Activated CD4-positive, alpha-beta T cell treated with anti-CD3 and anti-CD28 coated beads, Interleukin-10, Interleukin-2, amounts not matched to agents 100 ng/mL and 50 ng/mL, durations not matched to agents 16 hours and 8 hours (primary cell): ENCODE measurements around the gene BGN.
A peak's percentile ranks its signal among the peaks of the same experiment; 100 is the strongest.

Source experiments
- DNase-seq: peaks from one replicate; pipeline ENCODE4 v3.0.0-alpha.2; 2020

BGN gene

DNA sequence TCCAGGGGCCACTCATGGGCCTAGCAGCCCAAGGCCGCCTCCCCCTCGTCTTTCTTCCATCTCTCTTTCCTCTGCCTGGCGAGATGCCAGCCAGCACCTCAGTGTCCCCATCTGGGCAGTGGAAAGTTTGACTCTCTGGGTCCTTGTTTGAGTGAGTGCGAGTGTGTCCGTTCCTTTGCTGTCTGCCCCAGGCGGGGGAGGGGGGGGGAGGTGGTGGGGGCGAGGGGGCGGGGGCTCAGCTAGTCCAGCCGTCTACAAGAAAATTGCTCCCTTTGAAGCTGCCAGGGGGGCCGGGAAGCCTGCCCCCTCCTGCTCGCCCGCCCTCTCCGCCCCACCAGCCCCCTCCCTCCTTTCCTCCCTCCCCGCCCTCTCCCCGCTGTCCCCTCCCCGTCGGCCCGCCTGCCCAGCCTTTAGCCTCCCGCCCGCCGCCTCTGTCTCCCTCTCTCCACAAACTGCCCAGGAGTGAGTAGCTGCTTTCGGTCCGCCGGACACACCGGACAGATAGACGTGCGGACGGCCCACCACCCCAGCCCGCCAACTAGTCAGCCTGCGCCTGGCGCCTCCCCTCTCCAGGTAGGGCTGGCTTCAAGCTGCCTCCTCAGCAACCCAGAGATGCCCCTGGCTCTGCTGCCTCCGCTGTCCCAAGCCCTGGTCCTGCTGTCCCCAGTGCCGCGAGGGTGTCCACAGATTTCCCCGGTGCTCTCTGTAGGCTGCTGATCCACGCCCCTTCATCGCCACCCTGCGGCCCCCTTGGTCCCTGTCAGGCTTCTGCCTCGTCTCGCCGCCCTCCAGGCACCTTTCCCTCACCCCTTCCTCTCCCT is at the start of gene BGN:
Gene BGN, plus strand, starts transcription at position 440 of the 821 bp plus-strand sequence. CDS start 9,652 bp downstream, outside the sequence.
- DNase-seq = no peak

DNA sequence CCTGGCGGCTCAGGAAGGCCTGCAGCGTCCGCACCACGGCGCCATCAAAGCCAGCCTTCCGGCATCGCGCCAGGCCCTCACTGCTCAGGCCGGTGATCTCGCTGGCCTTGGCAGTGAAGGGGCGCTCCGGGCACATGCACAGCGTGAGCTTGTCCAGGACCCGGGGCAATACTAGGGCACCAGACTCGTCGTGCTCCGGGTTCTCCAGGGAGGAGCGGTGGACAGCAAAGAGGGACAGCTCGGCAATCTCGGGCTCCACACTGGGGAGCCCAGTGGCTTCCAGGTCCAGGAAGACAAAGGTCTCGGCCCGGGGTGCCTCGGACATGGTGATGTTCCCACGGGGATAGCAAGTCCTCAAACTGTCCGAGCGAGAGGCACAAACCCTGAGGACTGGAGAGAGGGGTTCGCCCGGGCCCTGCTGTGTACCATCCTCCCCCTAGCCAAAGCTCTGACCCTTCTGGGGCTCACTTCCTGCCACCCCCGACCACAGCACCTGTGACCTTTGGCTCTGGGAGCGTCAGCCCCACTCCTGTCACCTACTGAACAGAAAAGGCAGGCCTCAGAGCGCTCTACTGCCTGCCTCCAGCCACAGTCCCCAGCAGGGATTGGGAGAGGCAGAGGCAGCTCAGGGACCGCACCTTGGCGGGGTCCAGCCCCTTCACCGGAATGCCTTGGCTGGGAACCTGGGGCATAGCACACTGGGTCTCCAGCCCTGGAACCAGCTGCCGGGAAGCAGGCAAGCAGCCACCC is 49.5 kb upstream of the BGN start:
- DNase-seq = no peak

DNA sequence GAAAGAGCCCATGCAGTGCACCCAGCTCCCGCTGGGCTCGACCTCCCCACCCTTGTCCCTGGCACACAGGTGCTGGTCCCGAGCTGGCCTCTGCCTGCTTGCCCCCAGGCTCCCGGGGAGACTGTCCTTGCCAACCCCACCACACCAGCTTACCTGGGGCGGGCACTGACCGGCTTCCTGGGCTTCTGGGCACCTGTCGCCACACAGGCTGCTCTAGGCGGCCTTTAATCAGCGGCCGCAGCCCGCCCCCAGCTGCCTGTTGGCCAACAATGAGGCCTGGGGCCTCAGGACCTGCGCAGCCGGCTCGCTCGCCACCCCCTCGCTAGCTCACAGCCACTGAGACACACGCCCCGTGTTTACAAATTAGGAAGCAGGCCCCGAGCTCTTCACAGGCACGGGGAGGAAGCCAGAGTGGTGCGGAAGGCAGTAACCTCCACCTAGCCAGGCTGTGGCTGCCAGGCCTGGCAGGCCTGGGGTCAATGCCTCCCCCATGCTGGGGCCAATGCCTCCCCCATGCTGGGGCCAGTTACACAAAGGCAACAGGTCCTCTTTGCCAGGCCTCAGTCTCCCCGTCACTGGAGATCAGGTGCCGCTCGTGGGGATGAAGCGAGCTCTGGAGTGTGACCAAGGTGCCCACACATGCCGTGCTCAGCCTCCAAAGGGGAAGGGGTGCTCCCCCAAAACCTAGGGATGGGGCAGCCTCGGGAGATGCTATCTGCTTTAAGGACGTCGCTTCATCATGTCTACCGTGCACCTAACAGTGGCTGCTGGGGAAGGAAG is 48.7 kb upstream of the BGN start, which contains the start of gene TREX2:
Gene TREX2, minus strand, starts transcription at position 201 of the 780 bp plus-strand sequence. CDS start 626 bp downstream, outside the sequence.
- DNase-seq = no peak

DNA sequence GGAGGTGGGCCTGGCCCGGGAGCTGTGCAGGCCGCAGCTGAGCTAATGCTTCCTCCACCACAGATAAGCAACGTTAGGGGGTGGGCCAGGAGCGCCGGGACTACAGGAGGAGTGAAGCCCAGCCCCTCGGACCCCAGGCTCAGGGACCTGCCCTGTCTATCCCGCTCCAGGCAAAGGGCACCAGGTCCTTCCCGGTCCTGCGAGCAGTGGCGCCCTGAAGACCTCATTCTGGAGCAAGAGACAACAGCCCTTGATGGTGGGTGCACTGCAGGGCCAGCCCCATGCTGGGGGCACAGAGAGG is 48.2 kb upstream of the BGN start:
- no peak for DNase-seq

DNA sequence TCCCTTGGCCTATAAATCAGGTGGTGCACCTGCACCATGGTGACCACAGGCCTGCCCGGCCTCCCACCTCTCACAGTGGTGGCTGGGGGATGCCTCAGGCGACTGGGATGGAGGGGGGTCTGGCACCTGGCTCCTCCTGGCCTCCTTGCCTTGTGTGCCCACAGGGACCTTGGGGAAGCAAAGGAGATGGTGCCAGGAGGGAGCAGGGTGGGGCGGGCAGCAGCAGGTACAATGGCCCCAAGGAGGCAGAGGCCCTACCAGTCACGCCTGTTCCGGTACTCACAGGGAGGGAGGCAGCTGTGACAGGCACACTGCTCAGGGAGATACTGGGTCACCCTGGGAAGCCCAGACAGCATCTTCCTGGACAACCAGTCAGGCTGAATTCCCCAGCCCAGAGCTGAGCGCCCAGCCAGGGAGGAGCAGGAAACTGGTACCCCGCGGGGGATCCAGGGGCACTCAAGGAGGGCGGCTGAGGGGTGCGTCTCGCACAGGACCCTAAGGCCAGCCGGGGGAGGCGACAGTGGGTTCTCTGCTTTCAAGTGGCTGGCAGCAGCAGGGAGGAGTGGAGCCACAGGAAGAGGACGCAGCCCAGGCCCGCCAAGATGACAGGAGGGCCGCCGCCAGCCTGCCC is 47.7 kb upstream of the BGN start:
- DNase-seq = no peak

DNA sequence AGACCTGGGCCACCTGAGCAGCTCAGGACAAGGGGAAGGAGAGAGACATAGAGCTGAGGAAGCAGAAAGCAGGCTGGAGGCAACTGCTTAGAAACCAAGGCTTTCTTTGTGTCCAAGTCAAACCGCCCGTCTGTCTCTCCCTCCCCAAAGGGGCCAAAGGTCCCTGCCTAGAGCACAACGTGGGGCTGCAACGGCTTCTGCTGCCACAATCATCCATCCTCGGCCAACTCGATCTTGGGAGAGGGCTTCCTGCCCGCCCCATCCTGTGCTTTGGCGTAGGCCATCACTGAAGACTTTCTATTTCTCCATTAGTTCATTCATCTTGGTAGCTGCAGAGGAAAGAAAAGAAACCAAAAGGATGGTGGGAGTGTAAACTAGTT is 47.2 kb upstream of the BGN start:
- no peak for DNase-seq

DNA sequence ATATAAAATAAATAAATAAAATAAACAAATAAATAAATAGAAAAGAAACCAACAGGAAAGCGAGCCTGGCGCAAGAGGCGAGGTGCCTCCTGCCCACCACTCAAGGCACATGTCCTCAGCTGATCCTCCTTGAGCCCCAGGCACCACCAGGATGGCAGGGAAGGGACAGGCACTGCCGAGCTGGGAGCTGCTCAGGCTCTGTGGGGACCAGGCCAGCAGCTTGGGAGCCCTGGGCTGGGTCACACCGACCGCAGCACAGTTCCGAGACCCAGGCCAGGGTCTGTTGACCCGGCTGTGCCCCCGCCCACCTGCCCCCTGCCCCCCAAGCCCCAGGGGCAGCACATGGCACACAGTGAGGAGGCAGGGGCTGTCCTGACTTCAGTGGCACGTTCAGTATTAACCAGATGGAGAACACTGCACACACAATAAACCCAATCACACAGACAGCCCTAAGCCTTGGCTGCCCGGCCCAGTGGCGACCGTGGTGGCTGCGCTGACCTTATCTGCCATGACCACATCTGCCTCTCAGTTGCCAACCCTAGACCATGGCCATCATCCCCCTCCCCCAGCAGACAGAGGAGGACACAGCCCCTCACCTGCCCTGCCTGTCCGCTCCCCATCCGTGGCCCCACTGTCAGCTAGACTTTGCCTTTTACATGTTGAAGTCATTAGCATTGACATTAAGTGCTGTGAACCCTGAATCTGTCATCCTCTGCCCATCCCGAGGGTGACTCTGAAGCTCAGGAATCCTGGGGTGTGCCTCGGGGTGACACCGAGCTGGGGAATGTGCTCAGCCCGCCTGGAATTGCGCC is 46.0 kb upstream of the BGN start:
- no peak for DNase-seq

DNA sequence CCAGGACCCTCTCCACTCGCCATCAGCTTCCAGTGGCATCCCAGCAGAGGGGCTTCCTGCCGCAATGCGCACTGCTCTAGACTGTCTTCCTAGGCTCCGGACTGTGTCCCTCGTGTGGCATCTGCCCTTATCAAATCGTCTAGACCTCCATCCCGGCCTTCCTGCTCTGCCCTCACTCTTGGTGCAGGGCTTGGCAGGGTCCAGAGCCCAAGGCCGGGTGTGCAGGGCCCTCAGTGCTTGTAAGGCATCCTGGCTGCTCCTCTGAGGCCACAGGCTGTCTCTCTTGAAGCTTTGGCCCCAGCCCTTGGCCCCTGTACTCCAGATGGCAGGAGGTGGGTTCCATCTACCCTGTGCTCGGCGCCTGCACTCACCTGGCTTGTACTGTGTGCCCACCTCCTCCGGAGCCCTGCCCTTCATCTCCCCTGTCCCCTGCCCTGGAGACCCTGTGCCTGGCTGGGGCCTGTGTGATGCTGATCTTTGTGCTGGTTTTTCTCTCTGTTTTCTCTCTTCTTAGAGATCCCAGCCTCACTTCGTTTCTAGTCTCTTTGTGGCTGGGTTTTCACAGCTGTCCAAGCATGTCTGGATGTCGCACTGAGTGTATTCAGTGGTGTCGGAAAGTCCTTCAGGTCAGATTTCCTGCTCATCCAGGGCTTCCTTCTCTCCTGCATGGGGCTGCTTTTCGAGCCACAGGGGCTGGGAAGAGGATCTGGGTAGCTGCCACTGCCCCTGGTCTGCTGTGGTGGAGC is 45.2 kb upstream of the BGN start:
- DNase-seq = no peak

DNA sequence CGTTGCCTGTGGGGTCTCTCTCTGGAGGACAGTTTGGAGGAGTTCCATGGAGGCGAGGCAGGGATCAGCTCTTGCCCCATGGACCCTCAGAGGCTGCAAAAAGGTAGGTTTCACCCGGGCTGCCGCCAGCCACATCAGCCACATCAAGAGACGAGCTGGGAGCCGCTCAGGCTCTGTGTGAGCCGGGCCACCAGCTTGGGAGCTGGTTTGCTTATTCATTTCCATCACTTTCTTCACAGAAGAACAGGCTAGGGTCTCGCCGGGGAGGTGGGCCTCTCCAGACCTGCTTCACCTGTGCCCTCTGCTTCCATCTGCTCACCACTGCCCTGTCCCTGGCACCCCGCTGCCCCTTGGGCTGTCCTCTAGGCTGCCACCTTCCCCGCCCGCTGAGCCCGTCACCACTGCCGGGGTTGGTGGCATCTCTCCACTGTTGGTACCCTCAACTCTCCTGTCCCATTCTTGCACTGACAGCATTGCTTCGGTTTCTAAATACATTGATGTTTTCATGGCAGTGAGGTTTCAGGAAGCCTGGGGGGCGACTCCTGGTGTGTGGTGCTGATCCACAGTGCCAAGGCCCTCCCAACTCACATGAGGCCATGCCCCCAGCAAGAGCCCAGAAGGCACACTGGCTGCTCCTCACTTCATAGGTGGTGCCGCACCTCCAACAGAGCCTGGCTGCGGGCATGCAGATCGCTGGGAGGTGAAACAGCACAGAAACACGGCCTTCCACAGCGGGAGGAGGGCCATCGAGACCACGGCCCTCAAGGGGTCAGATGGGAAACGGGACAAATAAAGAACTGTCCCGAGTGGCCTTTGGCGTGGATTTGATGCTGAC is 44.4 kb upstream of the BGN start:
- no peak for DNase-seq

DNA sequence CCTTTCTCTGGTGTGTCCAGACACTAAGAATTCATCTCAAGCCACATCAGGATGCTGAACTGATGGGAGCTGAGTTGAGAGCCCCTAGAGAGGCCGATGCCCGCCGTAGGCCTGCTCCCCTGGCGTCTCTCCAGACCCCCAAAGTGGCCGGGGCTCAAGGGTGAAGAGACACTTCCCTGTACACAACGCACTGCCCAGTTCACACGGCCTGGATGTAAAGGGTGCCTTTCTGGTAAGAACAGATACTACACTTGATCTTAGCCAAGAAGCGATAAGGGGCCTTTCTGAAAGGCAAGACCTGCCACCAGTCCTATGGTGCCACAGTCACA is 43.9 kb upstream of the BGN start:
- DNase-seq = no peak

DNA sequence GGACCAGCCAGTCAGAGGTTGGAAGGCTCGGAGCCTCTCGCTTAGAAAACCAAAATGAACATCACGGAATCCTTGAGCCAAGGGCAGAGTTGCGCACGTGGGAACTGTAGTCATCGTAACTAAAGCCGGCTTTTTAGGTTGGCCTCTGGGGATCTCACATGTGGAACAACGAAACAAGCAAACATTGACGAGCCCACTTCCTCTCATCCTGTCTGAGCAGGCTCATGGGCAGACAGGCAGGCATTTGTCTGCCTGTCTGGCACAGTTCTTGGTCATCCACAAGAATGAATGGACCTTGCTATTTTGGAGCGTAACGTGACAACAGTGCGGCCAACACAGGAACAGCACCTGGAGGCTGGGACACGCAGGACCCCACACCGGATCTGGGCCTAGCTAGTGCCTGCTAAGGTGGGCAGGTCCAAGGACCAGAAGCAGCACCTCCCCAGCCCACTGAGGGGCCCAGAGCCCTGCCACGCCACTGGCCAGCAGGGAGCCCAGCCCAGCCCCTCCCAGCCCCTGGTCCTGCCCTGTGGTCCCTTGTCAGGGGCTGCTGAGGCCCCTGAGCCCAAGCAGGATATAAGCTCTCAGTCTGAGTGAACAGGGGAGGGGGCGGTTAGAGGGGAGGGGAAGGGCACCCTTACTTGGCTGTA is 39.8 kb upstream of the BGN start:
- DNase-seq = no peak

DNA sequence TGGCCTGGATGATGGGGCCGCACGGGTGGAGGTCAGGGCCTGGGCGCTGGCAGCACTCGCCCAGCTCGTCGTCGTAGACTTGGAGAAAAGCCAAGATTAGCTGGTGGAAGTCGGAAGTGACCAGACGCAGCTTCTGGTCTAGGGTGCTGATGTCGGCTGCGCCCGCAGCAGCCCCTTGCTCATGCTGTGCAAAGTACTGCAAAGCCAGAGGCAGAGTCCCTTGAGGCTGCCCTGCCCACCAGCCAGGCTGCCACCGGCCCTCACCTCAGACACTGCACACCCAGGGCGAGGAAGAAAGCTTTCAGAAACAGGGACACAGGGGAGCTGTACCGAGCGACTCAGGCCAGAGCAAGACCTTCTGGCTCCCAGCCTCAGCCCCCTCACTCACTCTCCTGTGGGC is 39.2 kb upstream of the BGN start:
- no peak for DNase-seq

DNA sequence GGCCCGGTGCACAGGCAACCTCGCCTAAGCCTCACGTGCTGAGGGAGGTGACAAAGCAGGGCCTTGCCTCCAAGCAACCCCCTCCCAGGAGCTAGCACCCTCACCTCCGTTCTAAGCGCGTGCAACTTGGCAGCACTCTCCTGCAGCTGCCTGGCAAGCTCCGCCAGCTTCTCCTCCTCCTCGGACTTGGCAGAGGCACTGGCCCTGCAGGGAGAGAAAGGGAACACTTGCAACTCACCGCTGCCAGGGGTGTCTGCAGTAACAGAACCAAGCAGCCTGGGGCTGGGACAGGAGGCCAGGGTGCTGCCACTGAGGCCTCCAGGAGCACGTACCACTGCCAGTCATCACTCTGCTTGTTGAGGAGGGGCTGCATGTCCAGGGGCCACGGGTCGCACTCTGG is 38.6 kb upstream of the BGN start:
- no peak for DNase-seq

DNA sequence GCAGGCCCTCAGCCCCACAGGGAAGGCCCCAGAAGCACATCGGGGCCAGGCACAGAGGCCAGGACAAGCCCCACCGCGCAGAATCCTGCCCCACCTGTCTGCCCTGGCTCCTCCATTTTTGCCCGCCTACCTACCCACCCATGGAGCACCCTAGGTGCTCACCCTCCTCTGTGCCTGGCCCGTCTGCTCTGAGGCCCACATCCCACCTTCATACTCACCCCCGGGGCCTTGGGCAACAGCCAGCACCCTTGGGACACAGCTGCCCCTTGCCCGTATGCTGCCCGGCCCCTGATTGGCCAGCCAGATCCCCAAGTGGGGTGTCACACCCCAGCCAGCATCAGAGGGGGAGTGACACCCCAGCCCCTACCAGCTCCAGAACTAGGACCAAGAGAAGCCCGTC is 38.1 kb upstream of the BGN start:
- no peak for DNase-seq

DNA sequence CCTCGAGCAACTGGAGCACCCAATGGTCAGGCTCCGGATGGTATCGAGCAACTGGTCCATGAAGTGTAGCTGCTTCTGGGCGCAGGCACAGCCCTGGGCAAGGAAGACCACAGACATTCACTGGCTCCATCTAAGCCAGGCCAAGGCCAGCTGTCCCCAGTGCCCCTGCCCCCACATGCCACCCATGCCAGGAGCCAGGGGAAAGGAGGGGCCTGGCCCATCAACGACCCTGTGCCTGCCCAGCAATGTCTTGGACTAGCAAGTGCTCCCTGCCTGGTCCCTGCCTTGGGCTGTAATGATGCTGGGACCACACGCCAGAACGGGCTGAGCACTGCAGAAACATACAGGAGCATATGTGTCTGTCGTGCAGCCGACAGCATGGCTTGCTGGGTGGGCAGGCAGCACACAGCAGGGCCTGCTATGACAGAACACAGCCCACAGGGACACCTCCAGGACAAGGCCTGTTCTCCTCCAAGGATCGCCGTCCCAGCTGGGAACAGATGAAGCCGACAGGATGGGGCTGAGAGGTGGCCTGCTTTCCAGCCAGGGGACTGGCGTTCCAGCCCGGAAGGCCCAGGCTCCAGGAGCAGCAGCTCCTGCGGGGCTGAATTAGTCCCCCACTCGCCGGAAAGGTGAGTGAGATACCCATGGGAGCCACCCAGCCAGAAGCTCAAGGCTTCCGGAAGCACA is 37.5 kb upstream of the BGN start:
- DNase-seq = no peak

DNA sequence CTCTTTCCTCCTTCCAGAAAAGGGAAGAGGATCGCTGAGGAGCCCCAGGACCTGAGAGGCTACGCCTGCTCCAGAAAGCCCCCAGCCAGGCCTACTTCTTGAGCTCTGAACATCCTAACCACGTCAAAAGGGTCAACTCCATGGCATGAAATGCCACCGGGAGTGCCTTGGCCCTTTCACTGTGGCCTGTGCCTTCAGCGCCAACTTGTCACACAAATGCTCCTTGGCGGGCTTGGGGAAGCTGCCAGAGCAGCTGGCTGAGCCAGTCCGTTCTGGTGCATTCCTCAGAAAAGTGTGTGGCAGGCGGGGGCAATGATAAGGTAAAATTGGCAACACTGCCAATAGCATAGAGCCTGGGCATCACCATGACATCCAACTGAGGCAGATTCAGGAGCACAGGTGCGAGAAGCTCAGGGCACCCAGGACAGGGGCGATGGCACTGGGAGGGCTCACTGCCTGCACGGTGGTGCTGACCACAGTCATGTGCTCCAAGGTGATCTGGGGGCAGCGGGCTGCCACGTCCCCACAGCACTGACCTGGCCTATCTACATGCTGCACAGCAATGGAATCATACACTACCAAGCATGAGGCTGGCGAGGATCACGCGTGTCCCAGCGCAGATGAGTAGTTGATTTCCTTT is 36.8 kb upstream of the BGN start:
- no peak for DNase-seq

DNA sequence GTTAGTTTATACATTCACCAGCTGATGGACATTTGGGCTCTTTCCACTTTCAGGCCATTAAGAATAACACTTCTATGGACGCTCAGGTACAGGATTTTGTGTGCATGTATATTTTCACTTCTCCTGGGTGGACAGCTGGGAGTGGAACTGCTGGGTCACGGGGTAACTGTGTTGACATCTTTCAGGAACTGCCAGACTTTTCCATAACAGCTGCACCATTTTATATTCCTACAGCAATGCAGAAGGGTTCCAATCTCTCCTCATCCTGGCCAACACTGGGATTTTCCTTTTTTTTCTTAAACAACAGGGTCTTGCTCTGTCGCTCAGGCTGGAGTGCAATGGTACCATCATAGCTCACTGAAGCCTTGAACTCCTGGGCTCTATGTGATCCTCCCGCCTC is 36.3 kb upstream of the BGN start:
- no peak for DNase-seq

DNA sequence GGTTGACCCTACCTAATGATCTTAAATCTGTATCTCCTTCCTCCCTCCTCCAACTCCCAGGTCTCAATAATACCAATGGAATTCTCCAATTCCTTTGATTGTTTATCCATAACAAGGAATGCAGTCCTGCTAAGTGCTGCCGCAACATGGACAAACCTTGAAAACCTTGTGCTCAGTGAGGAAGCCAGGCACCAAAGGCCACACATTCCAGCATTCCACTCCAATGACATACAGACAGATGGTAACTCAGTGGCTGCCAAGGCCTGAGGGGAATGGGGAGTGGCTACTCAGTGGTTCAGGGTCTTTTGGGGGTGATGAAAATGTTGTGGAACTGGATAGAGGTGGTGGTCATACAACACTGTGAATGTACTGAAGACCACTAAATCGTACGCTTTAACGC is 34.8 kb upstream of the BGN start:
- no peak for DNase-seq

DNA sequence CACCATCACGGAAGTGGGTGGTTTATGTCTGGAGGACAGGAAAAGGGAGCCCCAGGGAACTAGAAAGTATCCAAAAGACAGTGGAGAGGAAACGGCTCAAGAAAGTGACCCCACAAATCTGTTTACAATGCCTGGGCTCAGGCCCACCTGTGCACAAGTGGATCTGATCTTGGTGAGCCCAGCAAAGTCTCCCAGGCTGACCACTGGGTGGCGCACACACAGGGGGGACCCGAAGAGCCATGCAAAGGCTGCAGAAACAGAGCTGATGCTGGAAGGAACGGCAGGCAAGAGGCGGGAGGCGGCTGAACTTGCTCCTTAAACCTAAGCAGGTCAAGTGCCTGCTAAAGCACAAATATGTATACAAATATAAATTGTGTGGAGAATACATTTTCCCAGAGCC is 34.0 kb upstream of the BGN start:
- peak; percentile 61 for DNase-seq
